HUES64 (cell line): ENCODE measurements around the gene POLD1.

ENCODE experiments used
- H3K27ac ChIP-seq: 2 replicates; pipeline ENCODE4 v1.7.0; 2013; ENCODE audit warnings: low read depth, low read length, inconsistent platforms
- H3K27me3 ChIP-seq: 2 replicates; pipeline ENCODE4 v1.6.1; 2013; ENCODE audit warnings: mild to moderate bottlenecking, low read length; ENCODE audit not compliant: insufficient read depth
- H3K36me3 ChIP-seq: 2 replicates; pipeline ENCODE4 v1.6.1; 2013; ENCODE audit warnings: mild to moderate bottlenecking, low read length; ENCODE audit not compliant: insufficient read depth
- H3K4me1 ChIP-seq: 2 replicates; pipeline ENCODE4 v1.6.1; 2013; ENCODE audit warnings: mild to moderate bottlenecking, low read length, moderate library complexity; ENCODE audit not compliant: insufficient read depth
- H3K4me3 ChIP-seq: 2 replicates; pipeline ENCODE4 v1.5.1; 2013; ENCODE audit warnings: mild to moderate bottlenecking, low read length, moderate library complexity
- H3K9ac ChIP-seq: 2 replicates; pipeline ENCODE4 v1.6.1; 2013; ENCODE audit warnings: mild to moderate bottlenecking, low read depth, low read length
- H3K9me3 ChIP-seq: 2 replicates; pipeline ENCODE4 v1.6.1; 2013; ENCODE audit warnings: low read depth, low read length; ENCODE audit not compliant: insufficient read depth
- WGBS: fragments of 150-250, 120-280 bp; methylation state at CpG from one replicate; pipeline ENCODE4 v1.1.7; 2013; ENCODE audit warnings: missing lambda C conversion rate; 5-methylcytosine and 5-hydroxymethylcytosine counted together

The POLD1 gene

GRCh38 chr19:50464348-50464747, 80.2 kb downstream of the POLD1 start:
- WGBS: 90% methylated on average over 19 of the region's 19 CpGs
- Histone ChIP-seq H3K27me3 (no peaks in the 10 kb centered on the region), H3K4me1 (no peaks in the 10 kb centered on the region), H3K36me3 (no peaks in the 10 kb centered on the region), H3K4me3 (no peak overlapping the region), H3K27ac (no peak overlapping the region), H3K9ac (no peak overlapping the region; the same call in 1 of the 2 replicates), H3K9me3 (no peaks in the 10 kb centered on the region)

GRCh38 chr19:50465000-50465399, 80.9 kb downstream of the POLD1 start:
- Histone ChIP-seq H3K4me3 (no peak overlapping the region), H3K9ac (no peak overlapping the region), H3K4me1 (no peaks in the 10 kb centered on the region), H3K36me3 (no peaks in the 10 kb centered on the region), H3K27ac (no peak overlapping the region), H3K27me3 (no peaks in the 10 kb centered on the region), H3K9me3 (no peaks in the 10 kb centered on the region)
- WGBS: 95% methylated on average over 13 of the region's 13 CpGs

GRCh38 chr19:50465986-50466705, 82.0 kb downstream of the POLD1 start:
- Histone ChIP-seq H3K9ac (no peak overlapping the region), H3K27ac (no peak overlapping the region), H3K9me3 (no peaks in the 10 kb centered on the region), H3K4me1 (no peaks in the 10 kb centered on the region), H3K36me3 (no peaks in the 10 kb centered on the region), H3K27me3 (no peaks in the 10 kb centered on the region), H3K4me3 (no peak overlapping the region)
- 55% methylated on average over 29 of the region's 29 CpGs for WGBS

- 94% methylated on average over 11 of the region's 11 CpGs for WGBS
- Histone ChIP-seq H3K27me3 (no peaks in the 10 kb centered on the region), H3K27ac (no peak overlapping the region), H3K9ac (no peak overlapping the region), H3K4me3 (no peak overlapping the region), H3K4me1 (no peaks in the 10 kb centered on the region), H3K36me3 (no peaks in the 10 kb centered on the region), H3K9me3 (peaks cover 2% of the 10 kb centered on the region; the same call in 1 of the 2 replicates)
Measured at GRCh38 chr19:50466706-50467039, 82.5 kb downstream of the POLD1 start.

- Histone ChIP-seq H3K27ac (no peak overlapping the region), H3K27me3 (no peaks in the 10 kb centered on the region), H3K9ac (no peak overlapping the region), H3K4me1 (no peaks in the 10 kb centered on the region), H3K4me3 (no peak overlapping the region), H3K9me3 (peaks cover 5% of the 10 kb centered on the region; the same call in 1 of the 2 replicates), H3K36me3 (no peaks in the 10 kb centered on the region)
- WGBS: 92% methylated on average over 18 of the region's 18 CpGs
Measured at GRCh38 chr19:50467566-50467965, 83.4 kb downstream of the POLD1 start.
